Activated CD8-positive, alpha-beta memory T cell treated with anti-CD3 and anti-CD28 coated beads, Interleukin-2, amount 50 U/mL, for 4 hours (primary cell): Measurements from ENCODE around the gene CYP4A22.
"Not testable (repeated sequence)": the region's sequence is repeated elsewhere in the genome, so short reads cannot be mapped to it uniquely, and the experiment has no call there.

Source experiments
- DNase-seq: peaks from one replicate; pipeline ENCODE4 v3.0.0-alpha.2; 2020

The CYP4A22 gene

DNA sequence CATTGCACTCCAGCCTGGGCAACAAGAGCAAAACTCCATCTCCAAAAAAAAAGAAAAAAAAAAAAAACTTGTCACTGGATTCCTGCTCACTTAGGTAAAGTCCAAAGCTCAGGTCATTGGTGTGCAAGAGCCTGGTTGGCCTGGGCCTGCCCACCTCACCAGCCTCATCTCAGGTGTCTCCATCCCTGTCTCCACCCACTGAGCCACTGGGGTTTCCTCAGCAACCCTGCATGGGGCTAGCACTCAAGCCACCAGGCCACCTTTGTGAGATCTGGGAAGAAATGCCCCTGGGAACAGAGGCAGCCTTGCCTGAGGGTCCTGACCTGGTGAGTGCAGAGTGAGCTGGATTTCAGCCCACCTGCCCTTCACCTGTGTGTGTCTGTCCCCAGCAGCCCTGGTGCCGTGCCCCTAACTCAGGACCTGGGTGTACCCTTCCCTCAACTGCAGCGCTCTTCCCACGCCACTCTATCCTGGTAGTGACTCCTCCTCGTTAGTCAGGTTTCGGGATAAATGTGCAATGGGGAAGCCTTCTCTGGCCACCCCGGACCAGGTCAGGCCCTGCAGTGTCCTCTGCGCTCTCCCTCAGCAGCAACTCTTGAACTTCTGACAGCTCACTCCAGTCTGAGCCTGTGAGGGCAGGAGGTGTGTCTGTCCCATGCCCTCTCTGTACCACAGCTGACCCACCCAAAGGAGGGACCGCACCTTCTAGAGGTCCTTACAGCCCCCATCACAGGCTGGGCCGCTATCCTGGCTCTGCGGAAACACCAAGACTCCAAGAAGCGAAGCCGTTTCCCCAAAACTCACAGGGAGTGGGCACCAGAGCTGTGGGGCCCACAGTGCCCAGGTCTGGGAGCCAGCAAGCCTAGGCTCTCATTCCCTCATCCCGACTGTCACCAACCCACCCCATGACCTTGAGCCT is 49.3 kb downstream of the CYP4A22 start:
- DNase-seq: no peak

GRCh38 chr1:47187231-47187925 is 50.1 kb downstream of the CYP4A22 start:
- no peak for DNase-seq

- DNase-seq: no peak
These were observed 50.6 kb downstream of the CYP4A22 start for GRCh38 chr1:47187926-47188250.

GRCh38 chr1:47188791-47189785 is 51.8 kb downstream of the CYP4A22 start:
- no peak for DNase-seq

DNA sequence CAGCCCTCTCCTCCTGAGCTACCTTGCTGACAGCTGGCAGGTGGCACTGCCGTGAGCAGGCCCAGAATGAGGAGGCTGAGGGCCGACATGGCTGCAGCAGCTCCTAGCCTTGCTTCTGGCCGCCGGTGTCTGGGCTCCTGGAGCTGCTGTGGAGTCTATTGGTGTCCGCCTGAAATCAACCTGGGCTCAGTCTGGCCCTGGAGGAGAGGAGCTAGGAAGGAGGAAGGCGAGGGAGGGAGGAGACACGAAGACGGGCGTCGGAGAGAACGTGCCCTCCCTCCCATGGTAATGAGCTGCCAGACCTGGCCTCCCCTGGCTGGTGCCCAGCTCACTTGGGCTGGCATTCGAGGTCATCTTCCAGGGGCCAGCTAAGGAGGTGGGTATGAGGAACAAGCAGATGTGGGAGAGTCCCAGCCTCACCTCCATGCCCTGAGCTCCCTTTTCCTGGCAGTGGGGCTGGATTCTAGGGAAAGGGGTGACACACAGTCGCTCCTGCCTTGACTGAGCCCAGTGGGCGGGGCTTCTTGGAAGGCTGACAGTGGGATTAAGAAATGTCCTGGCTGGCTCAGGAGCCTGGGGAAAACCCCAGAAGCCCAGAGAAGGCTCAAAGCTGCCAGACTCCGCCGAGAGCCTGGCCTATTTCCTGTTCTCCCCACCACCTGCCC is 52.7 kb downstream of the CYP4A22 start, which contains the start of gene PDZK1IP1:
PDZK1IP1 (minus strand) TSS at position 193 of the 665 bp plus-strand sequence; CDS start at position 89, 104 bp downstream.
- no peak for DNase-seq

DNA sequence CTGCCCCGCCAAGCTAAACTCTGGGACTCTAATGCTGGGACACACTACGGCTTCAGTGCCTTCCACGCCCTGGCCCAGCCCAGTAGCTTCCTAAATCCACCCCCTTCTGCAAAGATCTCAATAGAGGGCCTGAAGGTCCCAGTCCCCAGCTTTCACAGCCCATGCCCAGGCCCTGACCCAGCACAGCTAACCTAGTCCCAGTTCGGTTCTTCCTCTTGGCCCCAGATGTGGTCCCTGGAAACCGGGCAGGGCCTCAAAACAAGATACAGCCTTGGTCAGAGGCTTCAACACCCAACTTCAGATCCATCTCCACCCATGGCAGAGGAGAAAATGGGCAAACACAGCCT is 53.2 kb downstream of the CYP4A22 start:
- no peak for DNase-seq

DNA sequence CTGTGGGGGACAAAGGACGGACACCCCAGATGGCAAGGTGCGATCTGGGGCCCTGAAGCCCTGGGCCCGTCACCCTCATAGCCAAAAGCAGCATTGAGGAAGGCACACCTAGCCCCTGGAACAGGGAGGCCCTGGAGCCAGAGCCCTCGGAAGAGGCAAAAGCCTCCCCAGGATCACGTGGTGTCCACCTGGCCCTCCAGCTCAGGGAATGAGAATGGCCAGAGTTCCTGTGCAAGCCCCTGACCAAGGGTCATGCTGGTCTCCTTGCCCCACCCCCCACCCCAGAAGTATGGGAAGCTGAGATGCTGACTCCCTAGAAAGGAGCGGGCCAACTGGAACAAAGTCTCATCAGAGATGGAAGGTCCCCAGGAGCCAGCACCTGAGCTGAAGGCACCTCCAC is 53.6 kb downstream of the CYP4A22 start:
- DNase-seq: no peak

GRCh38 chr1:47191940-47192457 is 54.8 kb downstream of the CYP4A22 start:
- DNase-seq: no peak

DNA sequence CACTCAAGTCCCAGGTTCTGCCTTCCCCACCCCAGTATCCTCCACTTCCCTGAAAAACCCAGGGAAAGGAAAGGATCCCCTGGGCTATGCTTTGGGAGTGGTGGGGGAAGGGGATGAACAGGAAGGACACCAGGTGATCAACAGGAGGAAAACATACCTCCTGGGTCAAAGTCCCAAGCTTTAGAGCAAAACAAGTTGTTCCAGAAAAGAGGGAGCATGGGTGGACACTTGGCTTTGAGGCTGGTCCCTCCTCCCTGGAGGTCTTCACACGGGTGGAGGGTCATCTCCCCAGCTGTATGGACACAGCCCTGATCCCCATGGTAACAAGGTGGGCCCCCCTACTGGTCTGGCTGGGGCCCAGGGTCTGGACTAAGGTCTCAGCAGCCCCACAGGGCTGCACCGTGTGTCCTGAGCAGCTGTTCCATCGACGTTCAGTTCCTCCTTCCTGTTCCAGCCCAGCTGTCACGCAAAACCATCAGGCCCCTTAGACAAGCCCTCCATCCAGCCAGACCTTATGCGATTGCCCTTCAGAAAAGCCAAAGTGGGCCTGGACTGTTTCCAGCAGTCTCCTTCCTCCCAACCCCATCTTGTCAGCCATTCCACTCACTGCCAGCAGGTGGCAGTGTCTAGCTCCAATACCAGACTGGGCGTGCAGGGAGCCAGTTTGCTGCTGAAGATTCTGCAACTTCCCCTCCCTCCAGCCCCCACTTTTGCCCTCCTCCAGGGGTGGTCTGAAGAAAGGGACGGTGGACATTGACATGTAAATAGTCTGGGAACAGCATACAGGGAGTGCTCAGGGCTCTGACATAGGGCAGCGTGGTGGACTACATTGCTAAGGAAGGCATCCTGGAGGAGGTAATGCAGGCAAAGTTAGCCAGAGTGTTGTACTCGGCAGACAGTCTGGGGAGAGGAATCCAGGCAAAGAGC is 55.5 kb downstream of the CYP4A22 start:
- DNase-seq: peak; percentile 65

DNA sequence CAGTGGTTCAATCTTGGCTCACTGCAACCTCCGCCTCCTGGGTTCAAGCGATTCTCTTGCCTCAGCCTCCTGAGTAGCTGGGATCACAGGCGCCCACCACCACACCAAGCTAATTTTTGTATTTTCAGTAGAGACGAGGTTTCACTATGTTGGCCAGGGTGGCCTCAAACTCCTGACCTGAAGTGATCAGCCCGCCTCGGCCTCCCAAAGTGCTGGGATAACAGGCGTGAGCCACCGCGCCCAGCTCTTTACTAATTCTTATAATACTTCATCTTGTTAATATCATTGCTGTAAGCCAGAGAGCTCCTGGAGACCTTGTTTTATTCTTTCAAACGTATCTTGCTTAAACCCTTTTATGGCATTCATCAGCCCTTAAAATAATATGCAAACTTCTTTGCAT is 56.3 kb downstream of the CYP4A22 start:
- DNase-seq: not testable (repeated sequence)

DNA sequence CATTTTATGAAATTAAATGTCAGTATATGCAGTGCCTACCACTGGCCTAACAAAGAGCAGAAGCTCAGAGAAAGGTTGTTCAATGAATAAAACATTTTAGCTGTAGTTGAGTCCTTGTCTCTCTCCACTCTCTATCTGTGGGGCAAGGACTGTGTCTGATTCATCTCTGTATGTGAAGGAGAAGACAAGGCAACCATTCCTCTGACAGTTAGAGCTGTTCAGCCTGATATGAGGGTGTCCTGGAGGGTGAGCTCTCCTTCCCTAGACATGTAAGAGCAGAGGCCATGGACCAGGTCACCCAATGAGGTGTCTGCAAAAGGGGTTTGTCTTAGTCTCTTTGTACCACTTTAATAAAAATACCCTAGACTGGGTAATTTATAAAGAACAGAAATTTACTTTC is 57.1 kb downstream of the CYP4A22 start:
- no peak for DNase-seq

- not testable (repeated sequence) for DNase-seq
These were observed 58.7 kb downstream of the CYP4A22 start for GRCh38 chr1:47195981-47196380.

DNA sequence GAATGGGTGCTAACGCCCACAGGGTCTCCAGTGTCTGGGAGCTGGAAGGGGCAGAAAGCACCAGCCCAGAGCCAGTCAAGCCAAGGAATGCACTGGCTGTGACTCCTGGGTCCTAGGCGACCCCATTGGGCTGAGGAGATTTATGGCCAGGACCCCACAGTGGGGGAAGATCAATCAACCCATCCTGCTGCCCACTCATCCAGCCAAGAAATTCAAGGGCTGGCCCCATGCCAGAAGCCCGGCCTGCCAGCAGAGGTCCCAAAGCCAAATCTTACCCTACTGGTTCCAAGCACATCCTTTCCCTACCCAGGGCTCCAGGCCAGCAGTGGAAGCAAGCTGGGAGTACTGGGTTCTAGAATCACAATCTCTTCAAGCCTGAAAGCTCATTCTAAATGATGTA is 59.4 kb downstream of the CYP4A22 start:
- DNase-seq: no peak

DNA sequence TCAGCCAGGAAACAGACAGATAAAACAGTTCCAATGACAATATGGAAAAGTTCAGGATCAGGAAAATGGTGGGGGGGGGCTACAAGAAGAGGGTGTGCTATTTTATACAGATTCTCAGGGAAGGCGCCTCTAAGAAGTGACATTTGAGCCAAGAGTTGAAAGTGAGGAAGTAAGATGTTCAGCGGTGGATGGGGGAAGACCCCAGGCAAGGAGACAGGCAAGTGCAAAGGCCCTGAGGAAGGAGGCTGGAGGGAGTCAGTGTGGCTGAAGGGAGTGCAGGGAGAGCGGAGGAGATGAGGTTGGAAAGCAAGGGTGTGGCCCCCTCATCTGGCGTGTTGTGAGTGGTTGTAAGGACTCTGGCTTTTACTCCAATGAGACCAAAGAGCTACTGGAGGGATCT is 61.0 kb downstream of the CYP4A22 start:
- no peak for DNase-seq
